HCT116 (cell line): ENCODE data around the gene AASDH.

ENCODE experiments used
- CBX3 ChIP-seq: IDR thresholded peaks from 2 replicates; pipeline ENCODE4 v1.6.1; 2012; ENCODE audit warnings: low read depth
- EZH2 ChIP-seq: fragments of 200-600 bp; sonication (generic); IDR thresholded peaks from 2 replicates; pipeline ENCODE4 v1.6.1; 2017; ENCODE audit warnings: antibody characterized with exemption, mixed run types
- JUND ChIP-seq: IDR thresholded peaks from 2 replicates; pipeline ENCODE4 v1.6.1; 2012
- POLR2A ChIP-seq: IDR thresholded peaks from 2 replicates; pipeline ENCODE4 v1.7.0; 2011; ENCODE audit warnings: borderline replicate concordance; ENCODE audit not compliant: insufficient read depth, insufficient read length; ENCODE audit errors: extremely low read depth
- POLR2AphosphoS5 ChIP-seq: IDR thresholded peaks from 2 replicates; pipeline ENCODE4 v1.6.1; 2011; ENCODE audit warnings: mild to moderate bottlenecking, low read depth, low read length, moderate library complexity
- RAD21 ChIP-seq: IDR thresholded peaks from 2 replicates; pipeline ENCODE4 v1.6.1; 2012; ENCODE audit warnings: low read depth, mild to moderate bottlenecking
- SRF ChIP-seq: IDR thresholded peaks from 2 replicates; pipeline ENCODE4 v1.6.1; 2012; ENCODE audit warnings: low read depth
- TCF7L2 ChIP-seq: IDR thresholded peaks from 2 replicates; pipeline ENCODE4 v1.7.0; 2011; ENCODE audit warnings: borderline replicate concordance, inconsistent platforms; ENCODE audit not compliant: insufficient read depth, insufficient read length; ENCODE audit errors: extremely low read depth
- YY1 ChIP-seq: IDR thresholded peaks from 2 replicates; pipeline ENCODE4 v1.6.1; 2011; ENCODE audit warnings: low read length, low read depth, moderate library complexity, mild to moderate bottlenecking; ENCODE audit not compliant: insufficient replicate concordance; ENCODE audit errors: extremely low read depth
- ZNF274 ChIP-seq: fragments of 200-500 bp; sonication (Bioruptor generic); IDR thresholded peaks from 2 replicates; pipeline ENCODE4 v1.6.1; 2014; ENCODE audit warnings: mild to moderate bottlenecking, low read depth, low read length, inconsistent platforms
- TF ChIP-seq, protein P1 (sequence below), 3 experiments: fragments of 200-600 bp in 1 of 3; sonication (generic) in 1 of 3; IDR thresholded peaks in 2 of 3; conservative IDR thresholded peaks in 1 of 3; 2 replicates each; pipeline ENCODE4 v1.5.1; 2012 to 2017; ENCODE audit warnings: low read depth in 2 of 3, low read length in 2 of 3, antibody characterized with exemption in 1 of 3, borderline replicate concordance in 1 of 3, control low read depth in 1 of 3, mild to moderate bottlenecking in 1 of 3, mixed read lengths in 1 of 3, mixed run types in 1 of 3, moderate library complexity in 1 of 3; ENCODE audit not compliant: insufficient read depth in 1 of 3
- TF ChIP-seq, protein P2 (sequence below): IDR thresholded peaks from 2 replicates; pipeline ENCODE4 v1.6.1; 2012
- TF ChIP-seq, protein P3 (sequence below): IDR thresholded peaks from 2 replicates; pipeline ENCODE4 v1.6.1; 2012; ENCODE audit warnings: low read depth

DNA sequence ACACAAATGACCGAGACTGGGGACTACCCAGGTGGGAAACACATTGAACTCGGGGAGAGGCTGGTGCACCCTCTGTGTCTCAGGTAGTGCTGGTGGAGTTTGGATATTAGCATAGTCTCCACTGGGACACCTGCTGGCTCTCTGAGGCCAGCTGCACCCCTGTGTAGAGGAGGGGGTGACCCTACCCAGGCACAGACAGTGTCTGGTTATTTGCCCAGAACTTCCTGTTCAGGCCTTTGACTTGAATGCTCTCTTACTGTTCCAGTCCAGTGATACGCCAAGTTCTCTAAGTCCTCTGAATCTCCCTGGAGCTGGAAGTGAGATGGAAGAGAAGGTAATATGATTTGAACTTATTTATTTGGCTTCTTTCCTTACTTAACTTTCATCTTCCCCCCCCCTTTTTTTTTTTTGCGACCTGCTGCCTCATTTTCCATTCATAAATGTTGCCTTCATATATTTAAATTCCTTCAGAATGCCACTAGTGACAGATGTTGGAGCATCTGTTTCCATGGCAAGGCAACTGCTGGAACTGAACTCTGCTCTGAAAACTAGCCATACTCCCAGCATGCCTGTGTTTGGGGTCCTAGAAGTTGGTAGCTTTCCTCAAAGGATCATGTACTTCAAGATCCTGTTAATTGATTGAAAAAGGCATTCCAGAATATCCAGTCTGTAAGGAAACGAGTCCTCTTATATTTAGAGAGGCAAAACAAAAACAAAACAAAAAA is 76.7 kb downstream of the AASDH start:
- TF ChIP-seq, protein P1, sequence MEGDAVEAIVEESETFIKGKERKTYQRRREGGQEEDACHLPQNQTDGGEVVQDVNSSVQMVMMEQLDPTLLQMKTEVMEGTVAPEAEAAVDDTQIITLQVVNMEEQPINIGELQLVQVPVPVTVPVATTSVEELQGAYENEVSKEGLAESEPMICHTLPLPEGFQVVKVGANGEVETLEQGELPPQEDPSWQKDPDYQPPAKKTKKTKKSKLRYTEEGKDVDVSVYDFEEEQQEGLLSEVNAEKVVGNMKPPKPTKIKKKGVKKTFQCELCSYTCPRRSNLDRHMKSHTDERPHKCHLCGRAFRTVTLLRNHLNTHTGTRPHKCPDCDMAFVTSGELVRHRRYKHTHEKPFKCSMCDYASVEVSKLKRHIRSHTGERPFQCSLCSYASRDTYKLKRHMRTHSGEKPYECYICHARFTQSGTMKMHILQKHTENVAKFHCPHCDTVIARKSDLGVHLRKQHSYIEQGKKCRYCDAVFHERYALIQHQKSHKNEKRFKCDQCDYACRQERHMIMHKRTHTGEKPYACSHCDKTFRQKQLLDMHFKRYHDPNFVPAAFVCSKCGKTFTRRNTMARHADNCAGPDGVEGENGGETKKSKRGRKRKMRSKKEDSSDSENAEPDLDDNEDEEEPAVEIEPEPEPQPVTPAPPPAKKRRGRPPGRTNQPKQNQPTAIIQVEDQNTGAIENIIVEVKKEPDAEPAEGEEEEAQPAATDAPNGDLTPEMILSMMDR (IDR thresholded peaks at IDR 0.05 in 2 of 3, conservative IDR thresholded peaks at IDR 0.05 in 1 of 3; ENCODE audit: borderline replicate concordance in 1 of 3, insufficient read depth in 1 of 3, low read depth in 2 of 3, low read length in 2 of 3), result no peak
- no peak for TF ChIP-seq JUND
- no peak for TF ChIP-seq POLR2A
- TF ChIP-seq CBX3, result no peak
- TF ChIP-seq RAD21, result no peak
- TF ChIP-seq, protein P2, sequence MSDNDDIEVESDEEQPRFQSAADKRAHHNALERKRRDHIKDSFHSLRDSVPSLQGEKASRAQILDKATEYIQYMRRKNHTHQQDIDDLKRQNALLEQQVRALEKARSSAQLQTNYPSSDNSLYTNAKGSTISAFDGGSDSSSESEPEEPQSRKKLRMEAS, result no peak
- TF ChIP-seq POLR2AphosphoS5, result no peak
- no peak for TF ChIP-seq TCF7L2
- no peak for TF ChIP-seq ZNF274
- TF ChIP-seq, protein P3, sequence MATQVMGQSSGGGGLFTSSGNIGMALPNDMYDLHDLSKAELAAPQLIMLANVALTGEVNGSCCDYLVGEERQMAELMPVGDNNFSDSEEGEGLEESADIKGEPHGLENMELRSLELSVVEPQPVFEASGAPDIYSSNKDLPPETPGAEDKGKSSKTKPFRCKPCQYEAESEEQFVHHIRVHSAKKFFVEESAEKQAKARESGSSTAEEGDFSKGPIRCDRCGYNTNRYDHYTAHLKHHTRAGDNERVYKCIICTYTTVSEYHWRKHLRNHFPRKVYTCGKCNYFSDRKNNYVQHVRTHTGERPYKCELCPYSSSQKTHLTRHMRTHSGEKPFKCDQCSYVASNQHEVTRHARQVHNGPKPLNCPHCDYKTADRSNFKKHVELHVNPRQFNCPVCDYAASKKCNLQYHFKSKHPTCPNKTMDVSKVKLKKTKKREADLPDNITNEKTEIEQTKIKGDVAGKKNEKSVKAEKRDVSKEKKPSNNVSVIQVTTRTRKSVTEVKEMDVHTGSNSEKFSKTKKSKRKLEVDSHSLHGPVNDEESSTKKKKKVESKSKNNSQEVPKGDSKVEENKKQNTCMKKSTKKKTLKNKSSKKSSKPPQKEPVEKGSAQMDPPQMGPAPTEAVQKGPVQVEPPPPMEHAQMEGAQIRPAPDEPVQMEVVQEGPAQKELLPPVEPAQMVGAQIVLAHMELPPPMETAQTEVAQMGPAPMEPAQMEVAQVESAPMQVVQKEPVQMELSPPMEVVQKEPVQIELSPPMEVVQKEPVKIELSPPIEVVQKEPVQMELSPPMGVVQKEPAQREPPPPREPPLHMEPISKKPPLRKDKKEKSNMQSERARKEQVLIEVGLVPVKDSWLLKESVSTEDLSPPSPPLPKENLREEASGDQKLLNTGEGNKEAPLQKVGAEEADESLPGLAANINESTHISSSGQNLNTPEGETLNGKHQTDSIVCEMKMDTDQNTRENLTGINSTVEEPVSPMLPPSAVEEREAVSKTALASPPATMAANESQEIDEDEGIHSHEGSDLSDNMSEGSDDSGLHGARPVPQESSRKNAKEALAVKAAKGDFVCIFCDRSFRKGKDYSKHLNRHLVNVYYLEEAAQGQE, result no peak
- TF ChIP-seq EZH2, result no peak
- TF ChIP-seq SRF, result no peak
- TF ChIP-seq YY1, result no peak
